ENCODE measurements around the gene PSKH1.
"Not testable (repeated sequence)": the region's sequence is repeated elsewhere in the genome, so short reads cannot be mapped to it uniquely, and the experiment has no call there.

PSKH1 gene

DNA sequence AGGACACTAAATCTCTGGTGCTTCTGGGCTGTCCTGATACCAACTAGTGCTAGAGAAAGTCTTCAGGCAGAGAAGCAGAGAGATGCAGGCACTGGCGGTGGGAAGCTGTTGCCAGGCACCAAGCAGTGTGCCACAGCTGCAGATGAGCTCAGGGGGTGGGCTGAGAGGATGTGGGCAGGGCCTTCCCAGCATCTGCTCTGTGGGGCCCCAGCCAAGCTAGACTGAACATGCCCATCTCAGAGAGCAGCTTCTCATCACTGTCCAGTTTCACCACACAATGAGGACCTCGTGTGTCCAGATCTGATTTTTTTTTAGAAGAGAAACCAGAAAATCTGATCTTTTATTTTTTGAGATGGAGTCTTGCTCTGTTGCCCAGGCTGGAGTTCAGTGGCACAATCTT lies 17.1 kb downstream of the PSKH1 start:
- Mint-ChIP-seq H3K4me3 (no peak overlapping the region), H3K9me3 (no peaks in the 10 kb centered on the region), H3K36me3 (ENCODE audit: low read depth) (peaks cover 18% of the 10 kb centered on the region), H3K4me1 (no peaks in the 10 kb centered on the region), H3K27ac (no peak overlapping the region), H3K27me3 (ENCODE audit: low read depth, poor library complexity) (peaks cover 3% of the 10 kb centered on the region)
- no peak for DNase-seq
- TF ChIP-seq, protein P1, sequence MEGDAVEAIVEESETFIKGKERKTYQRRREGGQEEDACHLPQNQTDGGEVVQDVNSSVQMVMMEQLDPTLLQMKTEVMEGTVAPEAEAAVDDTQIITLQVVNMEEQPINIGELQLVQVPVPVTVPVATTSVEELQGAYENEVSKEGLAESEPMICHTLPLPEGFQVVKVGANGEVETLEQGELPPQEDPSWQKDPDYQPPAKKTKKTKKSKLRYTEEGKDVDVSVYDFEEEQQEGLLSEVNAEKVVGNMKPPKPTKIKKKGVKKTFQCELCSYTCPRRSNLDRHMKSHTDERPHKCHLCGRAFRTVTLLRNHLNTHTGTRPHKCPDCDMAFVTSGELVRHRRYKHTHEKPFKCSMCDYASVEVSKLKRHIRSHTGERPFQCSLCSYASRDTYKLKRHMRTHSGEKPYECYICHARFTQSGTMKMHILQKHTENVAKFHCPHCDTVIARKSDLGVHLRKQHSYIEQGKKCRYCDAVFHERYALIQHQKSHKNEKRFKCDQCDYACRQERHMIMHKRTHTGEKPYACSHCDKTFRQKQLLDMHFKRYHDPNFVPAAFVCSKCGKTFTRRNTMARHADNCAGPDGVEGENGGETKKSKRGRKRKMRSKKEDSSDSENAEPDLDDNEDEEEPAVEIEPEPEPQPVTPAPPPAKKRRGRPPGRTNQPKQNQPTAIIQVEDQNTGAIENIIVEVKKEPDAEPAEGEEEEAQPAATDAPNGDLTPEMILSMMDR (IDR thresholded peaks at IDR 0.05) = no peak

DNA sequence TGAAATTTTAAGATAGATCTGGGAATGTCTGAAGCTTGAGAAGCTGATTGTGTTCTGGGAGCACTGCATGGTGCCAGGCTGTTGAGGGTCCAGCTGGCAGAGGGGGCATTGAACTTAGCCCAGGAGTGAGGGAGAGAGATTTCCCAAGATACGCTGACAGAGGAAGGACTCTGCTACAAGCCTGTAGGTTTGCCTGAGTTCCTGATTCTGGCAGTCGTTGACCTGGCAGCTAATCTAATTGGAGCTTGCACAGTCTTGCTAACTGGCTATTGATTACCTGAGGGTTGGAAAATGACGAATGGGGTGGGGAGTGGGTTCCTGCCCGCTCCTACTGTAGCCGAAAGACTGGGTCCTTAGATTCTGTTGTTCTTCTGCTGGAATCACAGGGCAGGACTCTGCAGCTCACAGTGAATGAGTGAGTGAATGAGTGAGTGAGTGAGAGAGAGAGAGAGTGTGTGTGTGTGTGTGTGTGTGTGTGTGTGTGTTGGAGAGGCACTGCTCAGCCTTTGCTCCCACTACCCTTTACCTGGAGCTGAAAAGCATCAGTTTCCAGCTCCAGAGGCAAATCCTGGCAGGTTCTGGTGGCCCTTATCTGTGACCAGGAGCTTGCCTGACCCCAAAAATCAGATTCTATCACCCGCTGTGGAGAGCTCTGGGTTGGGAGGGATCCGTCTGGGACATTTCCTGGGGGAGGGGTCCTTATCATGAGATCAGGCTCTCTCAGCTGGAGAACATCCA lies 21.9 kb downstream of the PSKH1 start:
- no peak for DNase-seq
- no peak overlapping the region for H3K4me3 Mint-ChIP-seq
- peaks cover 15% of the 10 kb centered on the region for H3K36me3 Mint-ChIP-seq (ENCODE audit: low read depth)
- TF ChIP-seq, protein P1 (IDR thresholded peaks at IDR 0.05) = no peak
- peaks cover 19% of the 10 kb centered on the region for H3K4me1 Mint-ChIP-seq
- H3K9me3 Mint-ChIP-seq = no peaks in the 10 kb centered on the region
- peak overlapping the region; percentile 46 for H3K27ac Mint-ChIP-seq
- peaks cover 3% of the 10 kb centered on the region for H3K27me3 Mint-ChIP-seq (ENCODE audit: low read depth, poor library complexity)

DNA sequence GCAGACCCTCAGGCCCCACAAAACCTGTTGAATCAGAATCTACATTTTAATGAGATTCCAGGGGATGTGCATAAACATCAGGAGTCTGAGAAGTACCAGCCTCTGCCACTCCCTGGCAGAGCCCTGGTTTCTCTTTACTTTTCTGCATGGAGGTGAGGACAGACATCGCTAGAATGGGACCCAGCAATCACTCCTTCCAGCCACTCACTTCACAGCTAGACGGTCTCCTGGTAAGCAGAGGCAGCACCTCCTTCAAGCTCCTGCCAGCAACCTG lies 22.4 kb downstream of the PSKH1 start:
- H3K9me3 Mint-ChIP-seq; H3K27me3 Mint-ChIP-seq (ENCODE audit: low read depth, poor library complexity); H3K4me3 Mint-ChIP-seq; DNase-seq: not testable (repeated sequence)
- peaks cover 19% of the 10 kb centered on the region for H3K4me1 Mint-ChIP-seq
- peaks cover 14% of the 10 kb centered on the region for H3K36me3 Mint-ChIP-seq (ENCODE audit: low read depth)
- H3K27ac Mint-ChIP-seq = peak overlapping the region; percentile 57

DNA sequence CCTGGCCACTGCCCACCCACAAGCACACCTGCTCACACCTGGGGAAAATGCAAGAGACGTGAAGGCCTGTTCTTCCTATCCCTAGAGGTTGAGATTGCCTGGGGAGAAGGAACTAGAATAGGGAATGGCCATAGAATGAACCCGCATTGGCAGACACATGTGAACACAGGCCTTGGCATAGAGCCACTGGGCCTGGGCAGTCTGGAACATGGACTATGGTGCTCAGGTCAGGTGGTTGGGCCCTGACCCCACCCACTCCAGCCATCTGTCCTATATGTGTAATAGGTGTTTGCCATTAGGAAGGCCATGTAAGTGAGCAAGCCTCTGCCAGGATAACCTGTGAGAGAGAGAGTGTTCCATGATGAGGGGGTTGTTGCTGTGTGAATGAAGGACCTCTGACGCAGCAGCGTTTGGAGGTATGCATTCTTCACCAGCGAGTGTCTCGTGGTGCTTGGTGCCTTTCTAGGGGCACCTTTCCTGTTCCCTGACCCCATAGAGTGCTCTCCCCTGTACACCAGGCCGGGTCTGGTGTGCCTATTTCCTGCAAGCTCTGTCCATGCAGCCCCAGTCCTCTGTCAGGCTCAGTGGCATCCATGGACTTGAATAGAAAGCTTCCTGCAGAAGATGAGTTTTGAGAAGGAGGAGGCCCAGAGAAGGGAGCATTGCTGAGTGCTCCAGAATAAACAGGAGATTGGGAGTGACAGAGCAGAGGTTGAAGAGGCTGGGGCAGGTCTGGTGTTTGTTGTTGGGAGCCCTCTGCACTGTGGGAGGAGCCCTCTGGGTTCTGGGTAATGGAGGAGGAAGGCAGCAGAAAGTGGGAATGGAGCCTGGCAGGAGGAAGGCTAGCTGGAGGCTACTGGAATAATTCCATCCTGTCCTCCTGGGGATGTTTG lies 23.0 kb downstream of the PSKH1 start:
- H3K27ac Mint-ChIP-seq = peak overlapping the region; percentile 57
- H3K9me3 Mint-ChIP-seq = no peaks in the 10 kb centered on the region
- peaks cover 14% of the 10 kb centered on the region for H3K36me3 Mint-ChIP-seq (ENCODE audit: low read depth)
- H3K4me3 Mint-ChIP-seq = no peak overlapping the region
- peaks cover 19% of the 10 kb centered on the region for H3K4me1 Mint-ChIP-seq
- TF ChIP-seq, protein P1 (IDR thresholded peaks at IDR 0.05) = no peak
- H3K27me3 Mint-ChIP-seq (ENCODE audit: low read depth, poor library complexity) = peaks cover 3% of the 10 kb centered on the region
- no peak for DNase-seq

DNA sequence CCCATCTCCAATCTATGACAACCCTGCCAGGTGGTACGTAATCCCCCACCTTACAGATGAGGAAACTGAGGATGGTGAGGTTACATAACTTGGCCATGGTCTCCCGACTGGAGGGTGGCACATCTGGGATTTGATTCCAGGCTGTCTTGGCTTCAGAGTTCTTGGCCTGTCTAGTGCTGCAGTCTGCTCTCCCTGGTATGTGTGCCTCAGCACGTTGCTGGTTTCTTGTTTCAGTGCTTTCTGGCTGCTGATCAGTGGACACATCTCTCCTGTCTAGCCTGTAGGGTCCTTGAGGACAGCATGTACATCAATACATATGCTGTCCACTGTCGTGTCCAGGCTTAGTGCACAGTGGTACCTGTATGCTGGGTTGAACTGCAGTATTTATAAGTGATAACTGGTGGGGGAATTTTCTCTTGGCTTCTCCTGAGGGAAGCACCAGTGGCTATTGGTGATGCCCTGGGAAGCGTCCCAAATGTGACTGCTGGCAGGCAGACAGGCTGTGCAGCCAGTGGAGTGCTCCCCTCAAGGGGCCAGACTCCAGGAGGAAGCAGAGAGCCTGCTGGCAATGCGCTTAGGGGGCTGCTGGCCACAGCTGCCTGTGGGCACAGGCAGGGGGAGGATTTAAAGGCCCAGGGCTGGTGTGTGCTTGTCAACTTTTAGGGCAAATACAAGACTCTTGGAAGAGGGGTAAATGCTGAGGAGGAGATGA lies 24.2 kb downstream of the PSKH1 start:
- Mint-ChIP-seq H3K27ac (peak overlapping the region; percentile 41), H3K9me3 (no peaks in the 10 kb centered on the region), H3K36me3 (ENCODE audit: low read depth) (peaks cover 21% of the 10 kb centered on the region), H3K4me1 (peaks cover 19% of the 10 kb centered on the region), H3K27me3 (ENCODE audit: low read depth, poor library complexity) (peaks cover 3% of the 10 kb centered on the region), H3K4me3 (no peak overlapping the region)
- TF ChIP-seq, protein P1 (IDR thresholded peaks at IDR 0.05) = no peak
- no peak for DNase-seq

DNA sequence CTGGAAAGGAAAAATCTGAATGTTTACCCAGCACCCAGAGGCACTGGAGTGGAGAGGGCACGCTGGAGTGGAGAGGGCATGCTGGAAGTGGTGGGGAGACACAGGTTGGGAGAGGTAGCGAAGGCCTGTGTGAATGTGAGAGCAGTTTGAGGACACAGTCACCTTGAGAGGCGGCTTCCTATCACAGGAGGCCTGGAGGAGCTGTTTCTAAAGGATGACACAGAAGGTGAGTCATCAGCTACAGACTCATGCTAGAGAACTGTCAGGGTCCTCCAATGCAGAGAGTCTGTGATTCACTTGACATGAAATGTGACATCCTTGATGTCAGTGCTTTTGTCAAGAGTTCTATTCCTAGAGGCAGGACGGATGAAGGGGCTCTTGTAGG lies 24.8 kb downstream of the PSKH1 start:
- Mint-ChIP-seq H3K27ac (peak overlapping the region; percentile 41), H3K4me3 (no peak overlapping the region)

More for the DNA sequence above, 24.8 kb downstream of the PSKH1 start:
- Mint-ChIP-seq H3K9me3 (no peaks in the 10 kb centered on the region), H3K36me3 (ENCODE audit: low read depth) (peaks cover 21% of the 10 kb centered on the region), H3K4me1 (peaks cover 19% of the 10 kb centered on the region), H3K27me3 (ENCODE audit: low read depth, poor library complexity) (peaks cover 3% of the 10 kb centered on the region)
- no peak for DNase-seq
- TF ChIP-seq, protein P1 (IDR thresholded peaks at IDR 0.05) = no peak

Data from nephron progenitor cell (in vitro differentiated cells).